ENCODE results near the gene USP12.

Gene USP12

DNA sequence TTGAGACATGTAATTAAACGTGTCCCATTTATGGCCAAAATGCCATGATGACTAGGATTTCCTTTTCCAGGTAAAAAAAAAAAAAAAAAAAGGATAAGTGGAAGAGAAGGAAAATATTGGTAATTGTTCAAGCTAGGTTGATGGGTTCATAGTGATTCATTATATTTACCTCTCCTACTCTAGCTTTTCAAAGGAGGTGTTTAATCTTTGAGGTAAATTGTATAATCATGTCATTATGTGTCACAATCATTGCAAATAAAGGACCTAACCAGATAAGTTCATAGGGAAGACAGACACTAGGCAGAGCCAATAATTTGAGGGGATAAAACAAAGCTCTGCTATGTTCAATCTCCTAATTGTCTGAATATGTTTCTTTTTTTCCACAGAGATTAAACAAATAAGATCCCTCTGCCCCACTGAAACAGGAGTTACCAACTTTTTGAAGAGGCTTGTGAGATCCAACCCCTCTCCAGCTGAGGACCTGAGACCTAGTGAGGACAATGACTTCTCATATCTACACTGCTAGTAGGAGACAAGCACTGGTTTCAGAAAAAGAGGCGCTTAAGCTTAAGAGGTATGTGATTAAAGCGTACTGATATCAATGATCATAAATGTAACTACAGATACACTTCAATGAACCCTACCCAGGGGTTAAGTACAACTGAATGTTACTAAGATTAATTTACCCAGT is 61.4 kb downstream of the USP12 start:
- Histone ChIP-seq H3K4me3 (IDR thresholded peaks at IDR 0.05; ENCODE audit: insufficient read depth, low read depth, low read length) (no peak overlapping the region), H3K4me2 (no peak overlapping the region), H3K27me3 (ENCODE audit: insufficient read depth, low read depth) (no peaks in the 10 kb centered on the region), H3K4me1 (ENCODE audit: low read depth, poor library complexity, severe bottlenecking) (peaks cover 4% of the 10 kb centered on the region), H3K9ac (no peak overlapping the region), H4K20me1 (ENCODE audit: insufficient read depth) (no peaks in the 10 kb centered on the region), H3K36me3 (ENCODE audit: insufficient read depth) (no peaks in the 10 kb centered on the region), H2AFZ (ENCODE audit: low read depth) (no peak overlapping the region), H3K27ac (no peak overlapping the region), H3K79me2 (ENCODE audit: insufficient read depth, low read depth) (no peaks in the 10 kb centered on the region)
- TF ChIP-seq, protein P1, sequence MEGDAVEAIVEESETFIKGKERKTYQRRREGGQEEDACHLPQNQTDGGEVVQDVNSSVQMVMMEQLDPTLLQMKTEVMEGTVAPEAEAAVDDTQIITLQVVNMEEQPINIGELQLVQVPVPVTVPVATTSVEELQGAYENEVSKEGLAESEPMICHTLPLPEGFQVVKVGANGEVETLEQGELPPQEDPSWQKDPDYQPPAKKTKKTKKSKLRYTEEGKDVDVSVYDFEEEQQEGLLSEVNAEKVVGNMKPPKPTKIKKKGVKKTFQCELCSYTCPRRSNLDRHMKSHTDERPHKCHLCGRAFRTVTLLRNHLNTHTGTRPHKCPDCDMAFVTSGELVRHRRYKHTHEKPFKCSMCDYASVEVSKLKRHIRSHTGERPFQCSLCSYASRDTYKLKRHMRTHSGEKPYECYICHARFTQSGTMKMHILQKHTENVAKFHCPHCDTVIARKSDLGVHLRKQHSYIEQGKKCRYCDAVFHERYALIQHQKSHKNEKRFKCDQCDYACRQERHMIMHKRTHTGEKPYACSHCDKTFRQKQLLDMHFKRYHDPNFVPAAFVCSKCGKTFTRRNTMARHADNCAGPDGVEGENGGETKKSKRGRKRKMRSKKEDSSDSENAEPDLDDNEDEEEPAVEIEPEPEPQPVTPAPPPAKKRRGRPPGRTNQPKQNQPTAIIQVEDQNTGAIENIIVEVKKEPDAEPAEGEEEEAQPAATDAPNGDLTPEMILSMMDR (conservative IDR thresholded peaks at IDR 0.05; ENCODE audit: low read depth, low read length) = no peak

DNA sequence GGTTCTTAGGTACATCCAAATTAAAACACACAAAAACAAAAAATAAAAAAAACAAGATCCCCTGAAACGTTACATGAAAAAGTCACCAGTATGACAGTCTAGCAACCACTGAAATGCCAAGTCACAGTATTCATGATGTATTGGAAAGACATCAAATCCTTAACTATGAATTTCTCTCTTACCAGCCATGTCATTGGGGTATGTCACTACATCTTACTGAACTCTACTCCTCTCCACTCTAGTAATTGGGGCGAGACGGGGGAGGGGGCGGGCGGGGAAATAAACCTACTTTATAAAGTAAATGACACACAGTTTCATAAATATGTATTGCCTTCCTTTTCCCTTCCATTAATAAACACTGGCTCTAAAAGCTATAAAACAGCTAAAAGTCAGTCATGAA is 65.5 kb downstream of the USP12 start:
- Histone ChIP-seq H3K27me3 (ENCODE audit: insufficient read depth, low read depth) (no peaks in the 10 kb centered on the region), H3K4me2 (no peak overlapping the region), H3K79me2 (ENCODE audit: insufficient read depth, low read depth) (no peaks in the 10 kb centered on the region), H3K27ac (no peak overlapping the region), H3K4me3 (IDR thresholded peaks at IDR 0.05; ENCODE audit: insufficient read depth, low read depth, low read length) (no peak overlapping the region), H3K4me1 (ENCODE audit: low read depth, poor library complexity, severe bottlenecking) (no peaks in the 10 kb centered on the region), H2AFZ (ENCODE audit: low read depth) (no peak overlapping the region), H3K36me3 (ENCODE audit: insufficient read depth) (no peaks in the 10 kb centered on the region), H3K9ac (no peak overlapping the region), H4K20me1 (ENCODE audit: insufficient read depth) (no peaks in the 10 kb centered on the region)
- TF ChIP-seq, protein P1 (conservative IDR thresholded peaks at IDR 0.05; ENCODE audit: low read depth, low read length) = no peak

DNA sequence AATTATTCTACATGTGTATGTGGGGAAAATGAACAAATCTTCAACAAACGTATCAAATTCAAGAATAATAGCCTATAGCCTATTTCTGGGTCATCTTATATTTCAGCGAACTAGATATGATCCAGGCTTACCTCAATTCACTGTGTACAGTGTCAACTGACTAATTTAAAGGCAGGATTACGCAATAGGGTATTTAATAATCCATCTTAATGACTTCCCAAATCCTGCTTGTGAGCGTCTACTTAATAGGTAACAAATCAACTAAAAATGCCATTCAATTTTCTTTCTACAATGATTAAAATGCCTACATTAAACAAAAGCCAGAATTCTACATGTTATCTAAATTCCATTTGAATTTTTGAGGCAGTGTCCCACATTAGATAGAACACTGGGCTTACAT is 67.0 kb downstream of the USP12 start:
- no peak overlapping the region for H3K4me3 ChIP-seq (IDR thresholded peaks at IDR 0.05; ENCODE audit: insufficient read depth, low read depth, low read length)
- H3K36me3 ChIP-seq (ENCODE audit: insufficient read depth) = no peaks in the 10 kb centered on the region
- TF ChIP-seq, protein P1 (conservative IDR thresholded peaks at IDR 0.05; ENCODE audit: low read depth, low read length) = no peak
- H4K20me1 ChIP-seq (ENCODE audit: insufficient read depth) = no peaks in the 10 kb centered on the region
- no peak overlapping the region for H3K4me2 ChIP-seq
- no peaks in the 10 kb centered on the region for H3K79me2 ChIP-seq (ENCODE audit: insufficient read depth, low read depth)
- H2AFZ ChIP-seq (ENCODE audit: low read depth) = no peak overlapping the region
- no peaks in the 10 kb centered on the region for H3K4me1 ChIP-seq (ENCODE audit: low read depth, poor library complexity, severe bottlenecking)
- H3K27ac ChIP-seq = no peak overlapping the region
- no peaks in the 10 kb centered on the region for H3K27me3 ChIP-seq (ENCODE audit: insufficient read depth, low read depth)
- H3K9ac ChIP-seq = no peak overlapping the region

DNA sequence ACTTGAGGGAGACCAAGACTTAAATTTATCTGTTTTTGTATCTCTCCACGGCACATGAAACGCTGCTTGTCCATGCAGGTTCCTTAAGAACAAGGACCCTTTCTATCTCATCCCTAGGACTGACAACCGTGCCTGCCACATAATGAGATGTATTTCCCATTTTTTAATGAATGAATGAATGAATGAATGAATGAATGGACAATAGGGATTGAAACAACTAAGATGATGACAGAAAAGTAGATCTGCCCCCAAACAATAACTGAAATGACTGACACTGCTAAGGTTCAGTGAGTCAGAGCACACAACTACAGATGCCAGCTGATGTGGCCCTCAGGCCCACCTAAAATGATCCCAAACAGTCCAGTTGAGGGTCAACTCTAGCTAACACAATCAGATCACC is 69.8 kb downstream of the USP12 start:
- Histone ChIP-seq H3K4me2 (no peak overlapping the region), H3K27me3 (ENCODE audit: insufficient read depth, low read depth) (no peaks in the 10 kb centered on the region), H4K20me1 (ENCODE audit: insufficient read depth) (no peaks in the 10 kb centered on the region), H3K27ac (no peak overlapping the region), H3K9ac (no peak overlapping the region), H3K4me3 (IDR thresholded peaks at IDR 0.05; ENCODE audit: insufficient read depth, low read depth, low read length) (no peak overlapping the region), H2AFZ (ENCODE audit: low read depth) (no peak overlapping the region), H3K36me3 (ENCODE audit: insufficient read depth) (no peaks in the 10 kb centered on the region), H3K4me1 (ENCODE audit: low read depth, poor library complexity, severe bottlenecking) (no peaks in the 10 kb centered on the region), H3K79me2 (ENCODE audit: insufficient read depth, low read depth) (no peaks in the 10 kb centered on the region)
- TF ChIP-seq, protein P1 (conservative IDR thresholded peaks at IDR 0.05; ENCODE audit: low read depth, low read length) = no peak
